Measurements from ENCODE around the gene EPHB4. TPM values are rescaled to one million over a fixed set of nuclear protein-coding genes. Genes with fewer than 3 reads are reported as not detected.

EPHB4 gene
- total and polyA plus RNA-seq, 10 of the 15 experiments (the other 5 are each of a cell fraction or from before 2014, with no cell fraction given) = 0.32 to 0.85 (median 0.48) TPM; not detected in 4

DNA sequence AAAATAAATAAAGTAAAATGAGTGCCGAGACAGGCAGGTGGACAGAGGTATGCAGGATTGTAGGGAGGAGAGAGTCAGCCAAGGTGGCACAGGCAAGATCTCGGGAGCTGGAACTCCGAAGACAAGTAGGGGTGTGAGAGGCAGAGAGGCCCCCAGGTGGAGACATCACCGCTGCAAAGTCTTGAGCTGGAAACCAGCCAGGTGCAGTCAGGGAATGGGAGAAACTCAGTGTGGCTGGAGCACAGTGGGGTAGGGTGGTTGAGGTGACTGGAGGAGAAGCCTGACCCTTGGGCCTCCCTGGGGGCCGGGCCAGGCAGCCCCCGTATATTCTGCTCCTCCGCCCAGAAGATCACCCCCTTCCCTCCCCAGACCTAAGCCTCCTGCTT, 4.2 kb downstream of the EPHB4 start:
- Histone ChIP-seq H4K20me1 (ENCODE audit: control insufficient read depth, insufficient read depth) (no peaks in the 10 kb centered on the region), H3K9me3 (replicated peaks; ENCODE audit: control insufficient read depth, insufficient read depth, low read length) (no peaks in the 10 kb centered on the region), H3K4me1 (ENCODE audit: control insufficient read depth, insufficient read depth, low read length) (no peaks in the 10 kb centered on the region), H3K9ac (ENCODE audit: control insufficient read depth, insufficient read depth, low read length) (no peak overlapping the region), H3K79me2 (ENCODE audit: control insufficient read depth, insufficient read depth, low read length) (no peaks in the 10 kb centered on the region), H3K27ac (ENCODE audit: control insufficient read depth, insufficient read depth) (no peak overlapping the region), H3K4me3 (no peak overlapping the region), H3K36me3 (ENCODE audit: control insufficient read depth in 2 of 2, insufficient read depth in 2 of 2, low read length in 1 of 2) (no peaks in the 10 kb centered on the region), H3K4me2 (ENCODE audit: control insufficient read depth, insufficient read depth) (no peak overlapping the region), H2AFZ (ENCODE audit: control insufficient read depth, low read depth, low read length) (no peak overlapping the region), H3K27me3 (replicated peaks in 1 of 2; ENCODE audit: control insufficient read depth in 2 of 2, insufficient read depth in 2 of 2, low read length in 1 of 2) (peaks cover 12 to 14% of the 10 kb centered on the region in 2 experiments; a peak in 3 of 4 replicates)
- no TSS peak for BruUV-seq (replicated peaks)
- ChIA-PET CTCF (no interaction called here), RAD21 (ENCODE audit: unreplicated experiment) (no interaction called here), SMC1A (ENCODE audit: uncharacterized antibody, unreplicated experiment) (no interaction called here), POLR2A (no interaction called here)
- intact Hi-C loops (cut with micrococcal nuclease; ENCODE audit: unreplicated experiment) = no loop called here
- ATAC-seq (no peak), DNase-seq (ENCODE audit: low read depth, low spot score) (no peak), FAIRE-seq (no peak)
- TF ChIP-seq IRF4 (IDR thresholded peaks at IDR 0.05; ENCODE audit: low read depth, low read length) (no peak), CEBPB (IDR thresholded peaks at IDR 0.05; ENCODE audit: borderline replicate concordance in 1 of 2, low read depth in 2 of 2, low read length in 2 of 2) (no peak), BMI1 (IDR thresholded peaks at IDR 0.05; ENCODE audit: borderline replicate concordance) (no peak), ETV6 (conservative IDR thresholded peaks at IDR 0.05 in 1 of 2, IDR thresholded peaks at IDR 0.05 in 1 of 2; ENCODE audit: borderline replicate concordance in 1 of 2, low read depth in 1 of 2) (no peak), EZH2 (IDR thresholded peaks at IDR 0.05; ENCODE audit: borderline replicate concordance, control insufficient read depth, low read depth, low read length) (no peak), ZZZ3 (IDR thresholded peaks at IDR 0.05; ENCODE audit: control insufficient read depth, insufficient read length, low read depth) (no peak), NFYB (IDR thresholded peaks at IDR 0.05; ENCODE audit: insufficient read depth, low read depth, low read length) (no peak), SIX5 (IDR thresholded peaks at IDR 0.05; ENCODE audit: low read depth, low read length, severe bottlenecking) (no peak)
- TF ChIP-seq, protein P1, sequence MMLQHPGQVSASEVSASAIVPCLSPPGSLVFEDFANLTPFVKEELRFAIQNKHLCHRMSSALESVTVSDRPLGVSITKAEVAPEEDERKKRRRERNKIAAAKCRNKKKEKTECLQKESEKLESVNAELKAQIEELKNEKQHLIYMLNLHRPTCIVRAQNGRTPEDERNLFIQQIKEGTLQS (IDR thresholded peaks at IDR 0.05; ENCODE audit: borderline replicate concordance, extremely low read depth, low read depth, low read length) = no peak
- TF ChIP-seq, protein P2, sequence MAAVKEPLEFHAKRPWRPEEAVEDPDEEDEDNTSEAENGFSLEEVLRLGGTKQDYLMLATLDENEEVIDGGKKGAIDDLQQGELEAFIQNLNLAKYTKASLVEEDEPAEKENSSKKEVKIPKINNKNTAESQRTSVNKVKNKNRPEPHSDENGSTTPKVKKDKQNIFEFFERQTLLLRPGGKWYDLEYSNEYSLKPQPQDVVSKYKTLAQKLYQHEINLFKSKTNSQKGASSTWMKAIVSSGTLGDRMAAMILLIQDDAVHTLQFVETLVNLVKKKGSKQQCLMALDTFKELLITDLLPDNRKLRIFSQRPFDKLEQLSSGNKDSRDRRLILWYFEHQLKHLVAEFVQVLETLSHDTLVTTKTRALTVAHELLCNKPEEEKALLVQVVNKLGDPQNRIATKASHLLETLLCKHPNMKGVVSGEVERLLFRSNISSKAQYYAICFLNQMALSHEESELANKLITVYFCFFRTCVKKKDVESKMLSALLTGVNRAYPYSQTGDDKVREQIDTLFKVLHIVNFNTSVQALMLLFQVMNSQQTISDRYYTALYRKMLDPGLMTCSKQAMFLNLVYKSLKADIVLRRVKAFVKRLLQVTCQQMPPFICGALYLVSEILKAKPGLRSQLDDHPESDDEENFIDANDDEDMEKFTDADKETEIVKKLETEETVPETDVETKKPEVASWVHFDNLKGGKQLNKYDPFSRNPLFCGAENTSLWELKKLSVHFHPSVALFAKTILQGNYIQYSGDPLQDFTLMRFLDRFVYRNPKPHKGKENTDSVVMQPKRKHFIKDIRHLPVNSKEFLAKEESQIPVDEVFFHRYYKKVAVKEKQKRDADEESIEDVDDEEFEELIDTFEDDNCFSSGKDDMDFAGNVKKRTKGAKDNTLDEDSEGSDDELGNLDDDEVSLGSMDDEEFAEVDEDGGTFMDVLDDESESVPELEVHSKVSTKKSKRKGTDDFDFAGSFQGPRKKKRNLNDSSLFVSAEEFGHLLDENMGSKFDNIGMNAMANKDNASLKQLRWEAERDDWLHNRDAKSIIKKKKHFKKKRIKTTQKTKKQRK (IDR thresholded peaks at IDR 0.05; ENCODE audit: low read depth, low read length) = no peak
- TF ChIP-seq, protein P3, sequence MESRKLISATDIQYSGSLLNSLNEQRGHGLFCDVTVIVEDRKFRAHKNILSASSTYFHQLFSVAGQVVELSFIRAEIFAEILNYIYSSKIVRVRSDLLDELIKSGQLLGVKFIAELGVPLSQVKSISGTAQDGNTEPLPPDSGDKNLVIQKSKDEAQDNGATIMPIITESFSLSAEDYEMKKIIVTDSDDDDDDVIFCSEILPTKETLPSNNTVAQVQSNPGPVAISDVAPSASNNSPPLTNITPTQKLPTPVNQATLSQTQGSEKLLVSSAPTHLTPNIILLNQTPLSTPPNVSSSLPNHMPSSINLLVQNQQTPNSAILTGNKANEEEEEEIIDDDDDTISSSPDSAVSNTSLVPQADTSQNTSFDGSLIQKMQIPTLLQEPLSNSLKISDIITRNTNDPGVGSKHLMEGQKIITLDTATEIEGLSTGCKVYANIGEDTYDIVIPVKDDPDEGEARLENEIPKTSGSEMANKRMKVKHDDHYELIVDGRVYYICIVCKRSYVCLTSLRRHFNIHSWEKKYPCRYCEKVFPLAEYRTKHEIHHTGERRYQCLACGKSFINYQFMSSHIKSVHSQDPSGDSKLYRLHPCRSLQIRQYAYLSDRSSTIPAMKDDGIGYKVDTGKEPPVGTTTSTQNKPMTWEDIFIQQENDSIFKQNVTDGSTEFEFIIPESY (IDR thresholded peaks at IDR 0.05) = no peak
- in situ Hi-C loops (cut with MboI) = no loop called here
- 41% methylated on average over 7 of the region's 7 CpGs for WGBS (ENCODE audit: insufficient coverage, insufficient replicate concordance, low lambda C conversion rate, missing lambda C conversion rate)
